Right ventricle myocardium inferior (tissue), 1 donor: ENCODE data around the gene ERMAP. TPM values are rescaled to one million over a fixed set of nuclear protein-coding genes. Genes with fewer than 3 reads are reported as not detected.

Experiments
- total RNA-seq: library from RNA; stranded (reverse); fragmentation: NEBNext Ultra II Directional; extraction: Animal tissue kit (Norgen Biotek cat#: 25700); gene quantifications from one replicate; pipeline ENCODE4 v1.2.1, GENCODE V29; 2021
- donor health status: DM: no; HTN: yes; CAD: no; lungs with severe emphysema.

ERMAP gene
- total RNA-seq, 1 donor from 2014 or later, result 2.7 TPM

Other genes starting within 250 kb of the ERMAP start
- 20.1 TPM for gene PPIH, start 158.7 kb upstream of the ERMAP start, total RNA-seq
- 856 TPM for gene YBX1, start 134.7 kb upstream of the ERMAP start, total RNA-seq
- gene CLDN19, start 76.9 kb upstream of the ERMAP start, total RNA-seq, result not detected
- gene P3H1, start 50.1 kb upstream of the ERMAP start, total RNA-seq, result 9.3 TPM
- 8.7 TPM for gene C1orf50, start 49.9 kb upstream of the ERMAP start, total RNA-seq
- gene TMEM269, start 32.1 kb upstream of the ERMAP start, total RNA-seq, result not detected
- 15.3 TPM for gene SVBP, start 275 bp downstream of the ERMAP start, total RNA-seq
- 7.7 TPM for gene ZNF691, start 29.5 kb downstream of the ERMAP start, total RNA-seq
- gene SLC2A1, start 141.7 kb downstream of the ERMAP start, total RNA-seq, result 46.4 TPM